GM18526 (cell line): Measurements from ENCODE around the gene PAPSS1.

Experiments used
- POLR2A ChIP-seq: IDR thresholded peaks from 3 replicates; pipeline ENCODE4 v1.6.1; 2011; ENCODE audit not compliant: insufficient read length; ENCODE audit errors: extremely low read depth

PAPSS1 gene

DNA sequence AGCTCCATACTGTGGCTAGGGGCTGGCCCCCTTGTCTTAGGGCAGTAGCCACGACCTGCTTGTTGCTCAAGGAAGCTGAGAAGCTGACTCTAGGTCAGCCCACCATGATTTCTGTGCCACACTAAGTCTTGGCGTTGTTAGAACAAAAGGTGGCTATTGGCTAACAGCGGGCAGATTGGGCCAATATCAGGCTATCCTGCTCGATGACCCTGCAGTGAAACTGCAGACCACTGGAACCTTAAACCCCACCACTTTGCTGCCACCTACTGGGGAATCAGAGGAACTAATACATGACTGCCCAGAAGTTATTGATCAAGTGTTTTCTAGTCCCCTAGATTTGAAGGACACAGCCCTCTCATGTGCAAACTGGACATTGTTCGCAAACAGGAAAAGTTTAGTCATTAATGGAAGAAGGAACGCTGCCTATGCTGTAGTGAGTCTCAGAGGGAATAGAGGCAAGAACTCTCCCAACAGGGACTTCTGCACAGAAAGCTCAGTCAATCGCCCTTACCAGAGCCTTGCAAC lies 17.0 kb upstream of the PAPSS1 start:
- no peak for TF ChIP-seq POLR2A

DNA sequence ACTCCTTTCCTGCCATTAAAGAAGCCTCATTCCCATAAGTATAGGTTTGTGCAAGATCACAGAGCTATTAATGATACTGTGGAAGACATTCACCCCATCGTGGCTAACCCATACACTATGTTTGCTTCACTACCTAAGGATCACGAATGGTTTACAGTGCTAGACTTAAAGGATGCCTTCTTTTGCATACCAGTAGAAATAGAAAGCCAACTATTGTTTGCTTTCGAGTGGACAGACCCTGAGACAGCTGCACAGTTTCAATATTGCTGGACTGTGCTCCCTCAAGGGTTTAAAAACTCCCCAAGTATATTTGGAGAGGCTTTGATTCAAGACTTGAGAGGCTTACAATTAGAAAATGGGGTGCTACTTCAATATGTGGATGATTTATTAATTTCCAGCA lies 16.0 kb upstream of the PAPSS1 start:
- no peak for TF ChIP-seq POLR2A

DNA sequence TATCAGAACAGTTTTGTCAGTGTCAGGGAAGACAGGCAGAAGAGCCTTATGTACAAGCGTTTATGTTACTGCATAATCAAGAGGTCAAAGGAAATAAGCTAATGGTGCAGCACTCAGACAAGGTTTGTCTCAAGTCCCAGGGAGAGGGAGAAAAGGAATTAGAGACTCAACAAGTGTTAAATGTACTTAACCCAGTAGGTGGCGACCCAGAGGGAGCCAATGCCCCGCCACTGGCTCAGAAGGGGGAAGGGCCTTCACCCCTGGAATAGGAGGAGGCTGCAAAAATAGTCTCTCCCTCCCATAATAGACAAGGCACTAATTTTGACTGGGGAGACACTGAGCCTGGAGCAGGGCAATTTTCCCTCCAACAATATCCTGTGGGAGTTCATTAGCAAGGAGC lies 14.1 kb upstream of the PAPSS1 start:
- no peak for TF ChIP-seq POLR2A

DNA sequence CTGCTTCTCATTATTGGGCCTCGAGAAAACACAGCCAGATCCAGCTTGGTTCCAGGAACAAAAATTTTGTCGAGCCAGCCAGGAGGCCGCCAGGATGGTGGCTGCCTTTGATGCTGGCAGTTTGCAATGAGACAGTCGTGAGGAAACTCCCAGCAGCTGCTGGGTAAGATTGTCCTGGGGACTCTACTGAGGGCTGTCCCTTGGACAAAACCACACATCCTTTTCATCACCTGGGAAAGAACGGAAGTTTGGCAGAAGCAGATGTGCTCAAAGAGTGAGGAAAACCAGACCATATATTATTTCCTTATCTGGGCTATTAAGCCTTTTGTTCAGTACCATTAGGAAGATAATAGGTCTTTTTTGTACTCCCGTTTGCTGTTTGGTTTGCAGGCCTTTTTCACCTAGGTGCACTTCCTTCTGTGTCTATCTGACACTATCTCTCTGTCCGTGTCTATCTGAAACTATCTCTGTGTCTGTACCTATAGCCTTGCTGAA lies 13.4 kb upstream of the PAPSS1 start:
- no peak for TF ChIP-seq POLR2A

DNA sequence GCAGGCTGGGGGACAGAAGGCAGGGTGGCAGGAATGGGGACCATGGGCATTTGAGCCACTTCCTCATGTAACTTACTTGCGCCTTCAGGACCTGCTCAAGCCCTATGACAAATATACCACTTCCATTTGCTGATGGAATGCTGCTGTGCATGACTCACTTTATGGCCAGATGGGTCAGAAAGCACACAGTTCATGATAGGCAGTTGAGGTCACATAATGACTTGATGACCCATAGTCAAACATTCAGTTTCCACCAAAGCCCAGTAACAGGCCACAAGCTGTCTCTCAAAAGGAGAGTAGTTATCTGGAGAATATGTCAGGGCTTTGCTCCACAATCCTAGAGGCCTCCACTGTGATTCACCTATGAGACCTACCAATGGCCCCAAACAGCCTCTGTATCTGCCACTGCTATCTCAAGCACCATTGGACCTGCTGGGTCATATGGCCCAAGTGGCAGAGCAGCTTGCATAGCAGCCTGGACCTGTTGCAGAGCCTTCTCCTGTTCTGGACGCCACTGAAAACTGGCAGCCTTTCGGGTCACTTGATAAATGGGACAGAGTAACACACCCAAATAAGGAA lies 5.3 kb upstream of the PAPSS1 start:
- TF ChIP-seq POLR2A, result no peak

DNA sequence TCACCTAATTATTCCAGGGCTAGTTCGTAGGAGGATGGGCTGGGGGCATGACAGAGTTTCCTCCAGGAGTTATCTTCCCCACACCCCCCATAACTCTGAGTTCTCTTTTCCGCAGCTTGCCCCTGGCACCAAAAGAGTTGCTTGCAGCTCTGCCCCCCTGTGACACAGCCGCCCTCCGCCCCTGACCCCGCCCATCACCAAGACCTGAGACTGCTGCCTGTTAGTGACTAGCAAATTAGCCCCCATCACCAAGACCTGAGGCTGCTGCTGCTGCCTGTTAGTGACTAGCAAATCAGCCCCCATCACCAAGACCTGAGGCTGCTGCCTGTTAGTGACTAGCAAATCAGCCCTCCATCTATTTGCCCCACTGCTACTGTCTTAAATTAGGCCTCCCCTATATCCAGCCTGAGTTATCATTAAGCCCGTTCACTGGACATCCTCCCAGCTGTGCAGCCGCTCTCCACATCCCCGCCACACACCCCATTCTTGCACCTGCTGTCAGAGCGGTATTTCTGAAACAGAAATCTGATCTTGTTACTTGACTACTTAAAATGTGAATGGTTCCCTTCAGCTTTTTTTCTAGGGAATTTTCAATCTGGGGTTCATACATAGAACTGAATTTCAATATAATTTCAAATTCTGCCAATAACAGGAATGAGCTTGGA lies 1.5 kb upstream of the PAPSS1 start:
- no peak for TF ChIP-seq POLR2A

DNA sequence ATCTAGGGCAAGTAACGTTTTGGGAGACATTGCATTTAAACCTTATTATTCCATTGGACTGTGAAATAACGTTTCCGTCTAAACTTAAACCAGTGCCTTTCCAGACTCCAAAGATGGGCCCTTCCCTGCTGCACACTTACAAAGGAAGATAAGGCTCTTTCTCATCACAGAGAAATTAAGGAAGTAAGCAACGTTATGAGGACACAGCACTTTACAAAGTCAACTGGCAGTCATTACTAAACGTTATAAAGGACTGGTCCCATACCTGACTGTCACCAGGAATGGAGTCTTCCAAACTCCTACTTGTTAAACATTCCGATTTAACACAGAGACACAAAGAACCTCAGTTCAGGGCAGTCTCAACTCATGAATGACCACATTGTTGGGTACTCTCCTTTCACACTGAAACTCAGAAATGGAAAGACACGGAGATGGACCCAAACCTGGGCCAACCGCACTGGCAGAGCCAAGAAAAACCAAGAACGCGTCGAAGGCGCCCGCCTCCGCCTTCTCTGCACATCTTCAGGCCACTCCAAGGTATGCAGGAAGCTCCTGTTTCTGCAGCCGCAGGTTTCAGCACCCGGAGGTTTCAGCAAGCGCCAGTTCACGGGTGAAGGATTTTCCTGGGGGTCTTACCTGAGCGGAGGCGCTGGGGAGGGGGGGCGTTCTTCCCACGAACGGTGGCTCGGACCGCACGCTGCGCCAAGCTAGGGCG lies 670 bp downstream of the PAPSS1 start:
- TF ChIP-seq POLR2A, result no peak

DNA sequence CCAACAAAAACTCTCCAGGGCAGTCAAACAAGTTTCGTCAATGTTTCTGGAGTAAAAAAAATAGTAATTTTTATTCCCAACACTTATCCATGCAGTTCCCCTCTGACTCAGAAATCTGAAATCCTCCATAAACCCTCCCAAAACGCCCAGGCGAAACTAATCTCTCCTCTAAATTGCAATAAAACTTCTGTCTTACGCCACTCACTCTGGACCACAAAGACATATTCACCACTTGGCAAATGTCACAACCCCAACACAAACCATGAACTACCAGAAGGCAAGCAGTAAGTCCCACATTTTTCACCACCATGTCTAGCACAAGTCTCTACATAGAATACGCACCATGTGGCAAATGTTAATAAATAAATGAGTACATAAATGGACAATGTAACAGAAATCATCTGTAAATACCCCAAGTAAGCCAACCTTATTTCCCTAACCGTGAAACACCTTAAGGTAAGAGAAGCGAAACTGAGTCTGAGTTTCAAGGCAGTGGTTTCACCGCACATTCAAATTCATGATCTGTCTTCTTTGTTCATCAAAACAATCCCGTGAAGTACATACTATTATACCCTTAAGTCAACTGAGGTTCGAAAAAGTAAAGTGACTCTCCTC lies 1.6 kb downstream of the PAPSS1 start:
- no peak for TF ChIP-seq POLR2A

DNA sequence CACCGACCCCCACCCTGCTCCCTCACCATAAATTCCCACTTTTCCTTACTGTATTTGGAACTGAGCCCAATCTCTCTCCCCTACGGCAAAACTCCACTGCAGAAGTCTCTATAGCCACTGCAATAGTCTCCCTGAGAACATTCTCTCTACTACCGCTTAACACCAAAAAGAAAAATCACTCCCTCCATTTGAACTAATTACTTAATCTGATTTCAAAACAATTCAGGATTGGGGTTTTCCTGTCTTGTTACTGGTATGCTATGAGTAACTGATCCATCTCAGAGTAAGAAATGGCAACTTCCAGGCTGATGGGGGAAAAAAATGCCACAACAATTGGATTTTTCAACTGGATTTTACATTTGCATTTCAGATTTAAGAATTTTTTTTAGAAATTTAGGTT lies 5.8 kb downstream of the PAPSS1 start:
- TF ChIP-seq POLR2A, result no peak

DNA sequence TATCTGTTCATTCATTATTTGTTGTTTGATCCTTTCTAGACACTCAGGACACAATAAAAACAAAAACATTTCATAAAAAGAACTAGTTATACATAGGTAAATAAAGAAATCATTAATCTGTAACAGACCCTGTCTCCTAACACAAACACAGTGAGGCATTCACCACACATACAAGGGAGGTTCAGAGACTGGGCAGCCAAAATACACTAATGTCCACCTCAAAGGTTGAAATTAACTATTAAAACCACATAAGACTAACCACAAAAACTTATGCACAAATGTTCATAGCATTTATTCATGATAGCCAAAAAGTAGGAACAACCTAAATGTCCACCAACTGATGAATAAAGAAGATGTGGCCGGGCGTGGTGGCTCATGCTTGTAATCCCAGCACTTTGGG lies 7.8 kb downstream of the PAPSS1 start:
- no peak for TF ChIP-seq POLR2A

DNA sequence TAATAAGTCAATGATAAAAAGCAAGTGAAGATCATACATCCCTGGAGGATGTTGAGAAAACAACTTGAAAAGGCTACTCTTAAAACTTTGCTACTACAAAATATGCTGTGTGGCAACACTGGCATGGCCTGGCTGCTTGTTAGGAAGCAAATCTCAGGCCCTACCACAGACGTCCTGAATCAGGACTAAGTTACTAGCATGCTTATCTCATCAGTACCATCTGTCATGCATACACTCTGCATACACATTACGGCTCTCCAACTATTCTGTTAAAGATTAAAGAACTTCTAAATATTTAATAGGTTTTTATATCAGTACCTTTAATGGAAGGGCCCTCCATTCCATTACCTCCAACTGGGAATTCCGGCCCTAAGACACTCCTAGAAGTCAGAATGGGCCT lies 8.2 kb downstream of the PAPSS1 start:
- no peak for TF ChIP-seq POLR2A

DNA sequence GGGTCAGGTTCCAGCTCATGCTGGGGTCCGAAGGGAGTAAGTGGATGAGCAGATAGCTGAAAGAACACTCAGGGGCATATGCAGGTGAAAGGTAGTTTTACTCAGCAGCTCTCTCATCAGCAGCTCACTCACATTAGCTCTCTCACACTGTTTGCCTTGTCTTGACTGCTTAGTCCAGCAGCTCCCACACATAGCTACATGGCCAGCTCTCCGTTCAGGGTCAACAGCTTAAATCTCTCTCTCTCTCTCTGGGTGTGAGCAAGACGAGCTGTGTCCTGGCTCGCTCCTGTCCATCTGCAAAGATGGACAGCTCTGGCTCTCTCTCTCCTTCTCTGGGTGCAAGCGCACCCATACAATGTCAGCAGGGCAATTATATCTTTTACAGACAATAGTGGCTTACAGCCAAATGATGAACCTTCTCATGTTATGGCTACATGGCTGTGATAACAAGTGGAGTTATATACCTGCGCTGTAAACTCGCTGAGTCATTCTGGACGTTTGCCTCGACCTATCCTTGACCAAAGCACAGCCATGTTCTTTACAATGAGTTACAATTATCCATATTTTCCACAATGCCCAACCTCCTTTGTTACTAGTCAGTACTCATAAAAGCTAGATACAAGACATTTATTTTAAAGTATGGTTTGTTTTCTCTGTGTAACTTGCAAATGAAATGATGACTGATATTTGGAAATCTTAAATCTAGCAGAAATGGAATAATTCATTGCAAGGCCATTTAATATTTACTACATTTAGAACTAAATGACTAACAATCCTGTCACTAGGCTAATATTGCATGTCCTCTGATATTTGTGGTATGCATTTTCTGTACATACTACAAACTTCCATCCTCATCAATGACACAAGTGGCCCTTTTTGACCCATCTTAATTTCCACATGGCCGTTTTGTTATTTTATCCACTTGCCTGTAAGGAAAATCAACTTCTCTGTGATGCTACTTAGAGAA lies 9.3 kb downstream of the PAPSS1 start:
- TF ChIP-seq POLR2A, result no peak

DNA sequence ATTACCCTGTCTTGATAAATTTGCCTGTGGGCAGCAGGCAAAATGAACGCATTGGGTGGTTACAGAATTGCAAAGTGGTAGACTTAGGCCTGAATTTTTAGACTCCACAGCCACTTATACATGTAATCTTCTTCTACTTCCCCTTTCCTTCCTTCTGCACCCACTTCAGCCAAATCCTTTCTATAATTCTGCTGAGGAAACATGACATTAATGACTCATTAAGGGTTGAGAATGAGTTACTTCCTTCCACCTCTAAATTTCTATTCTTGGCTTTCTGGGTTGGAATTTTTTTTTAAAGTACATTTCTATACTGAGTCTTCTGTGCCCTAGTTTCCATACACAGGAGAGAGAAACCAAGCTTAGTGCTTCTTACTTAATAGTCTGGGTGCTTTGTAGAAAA lies 10.1 kb downstream of the PAPSS1 start:
- TF ChIP-seq POLR2A, result no peak

DNA sequence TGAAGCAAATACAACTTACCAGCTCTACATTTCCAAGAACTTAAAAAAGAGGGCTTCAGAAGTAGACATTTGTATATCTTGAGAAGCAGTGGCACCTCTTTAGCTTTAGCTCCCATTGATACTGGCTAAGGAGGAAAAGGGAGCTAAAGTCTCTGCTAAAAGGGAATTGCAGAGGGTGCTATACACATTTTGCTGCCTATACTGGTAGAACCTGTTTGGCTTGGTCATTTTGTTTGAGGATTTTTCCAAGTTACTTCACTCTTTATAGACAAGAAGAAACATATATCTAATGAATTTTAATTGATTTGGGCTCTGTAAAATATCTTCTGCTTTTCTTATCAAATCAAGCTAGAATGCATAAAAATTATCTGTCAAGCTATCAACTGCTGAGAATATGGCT lies 11.8 kb downstream of the PAPSS1 start:
- TF ChIP-seq POLR2A, result no peak

DNA sequence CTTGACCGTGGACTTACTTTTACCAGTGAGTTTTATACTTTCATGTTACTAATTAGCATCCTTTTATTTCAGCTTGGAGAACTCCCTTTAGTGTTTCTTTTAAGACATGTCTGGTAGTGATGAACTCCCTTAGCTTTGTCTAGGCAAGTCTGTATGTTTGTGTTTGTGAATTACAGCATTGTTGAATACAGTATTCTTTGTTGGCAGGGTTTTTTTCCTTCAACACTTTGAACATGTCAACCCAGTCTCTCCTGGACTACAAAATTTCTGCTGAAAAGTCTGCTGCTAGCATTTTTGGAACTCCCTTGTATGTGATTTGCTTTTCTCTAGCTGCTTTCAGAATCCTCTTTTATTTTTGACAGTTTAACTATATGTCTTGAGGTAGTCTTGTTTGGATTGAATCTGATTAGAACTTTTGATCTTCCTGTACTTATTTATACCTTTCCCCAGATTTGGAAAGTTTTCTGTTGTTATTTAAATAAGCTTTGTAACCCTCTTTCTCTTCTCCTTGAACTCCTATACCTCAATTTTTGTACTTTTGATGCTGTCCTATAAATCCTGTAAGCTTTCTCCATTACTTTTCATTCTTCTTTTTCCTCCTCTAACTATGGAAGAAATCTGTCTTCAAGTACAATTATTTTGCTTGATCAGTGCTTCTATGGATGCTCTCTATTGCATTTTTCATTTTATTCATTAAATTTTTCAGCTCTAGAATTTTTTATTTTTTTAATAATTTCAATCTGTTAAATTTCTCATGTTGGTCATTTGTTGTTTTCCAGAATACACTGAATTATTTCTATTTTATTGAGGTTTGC lies 14.1 kb downstream of the PAPSS1 start:
- TF ChIP-seq POLR2A, result no peak
